HG03060 (cell line): ENCODE measurements around the gene TMEM208.

Experiments
- ATAC-seq: cut with Tn5 transposase; IDR thresholded peaks from one replicate; pipeline ENCODE4 v1.9.1; 2021; ENCODE audit warnings: low read depth, moderate number of reproducible peaks; ENCODE audit not compliant: unreplicated experiment

The TMEM208 gene

DNA sequence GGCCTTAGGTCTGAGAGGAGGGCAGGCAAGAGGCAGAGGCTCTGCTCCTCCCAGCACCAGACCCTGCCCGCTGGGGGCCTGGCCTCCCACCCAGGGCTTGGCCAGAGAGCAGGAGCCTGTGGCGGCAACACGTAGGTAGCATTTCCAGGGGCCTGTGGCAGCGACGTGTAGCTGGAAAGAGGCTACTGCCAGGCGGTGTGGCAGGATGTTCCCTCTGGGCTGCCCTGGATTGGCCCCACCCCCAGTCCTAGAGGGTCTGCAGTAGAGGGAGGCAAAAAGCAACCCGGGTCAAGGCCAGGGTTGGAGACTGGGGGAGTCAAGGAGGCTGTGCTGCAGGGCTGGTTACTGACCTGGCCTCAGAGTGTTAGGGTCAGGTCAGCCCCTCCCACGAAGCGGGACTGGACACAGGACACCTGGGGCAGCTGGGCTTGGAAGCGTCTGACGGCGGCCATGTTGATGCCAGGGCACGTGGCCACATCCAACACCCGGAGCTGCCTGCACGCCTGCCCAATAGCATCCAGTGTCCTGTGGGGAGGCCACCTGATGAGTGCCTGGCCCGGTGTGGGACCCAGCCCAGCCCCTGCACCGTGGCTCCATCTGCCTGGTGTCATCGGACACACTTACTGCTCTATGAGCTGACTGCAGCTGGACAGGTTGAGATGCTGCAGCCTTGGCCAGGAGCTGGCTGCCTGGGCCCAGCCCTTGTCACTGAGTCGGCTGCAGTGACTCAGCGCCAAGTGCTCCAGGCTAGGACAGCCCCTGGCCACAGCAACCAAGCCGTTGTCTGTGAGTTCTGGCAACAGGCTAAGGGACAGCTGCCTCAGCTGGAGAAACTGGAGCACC, 19.5 kb upstream of the TMEM208 start:
- no peak for ATAC-seq

- ATAC-seq = no peak
These were observed 18.6 kb upstream of the TMEM208 start for GRCh38 chr16:67208154-67208896.

DNA sequence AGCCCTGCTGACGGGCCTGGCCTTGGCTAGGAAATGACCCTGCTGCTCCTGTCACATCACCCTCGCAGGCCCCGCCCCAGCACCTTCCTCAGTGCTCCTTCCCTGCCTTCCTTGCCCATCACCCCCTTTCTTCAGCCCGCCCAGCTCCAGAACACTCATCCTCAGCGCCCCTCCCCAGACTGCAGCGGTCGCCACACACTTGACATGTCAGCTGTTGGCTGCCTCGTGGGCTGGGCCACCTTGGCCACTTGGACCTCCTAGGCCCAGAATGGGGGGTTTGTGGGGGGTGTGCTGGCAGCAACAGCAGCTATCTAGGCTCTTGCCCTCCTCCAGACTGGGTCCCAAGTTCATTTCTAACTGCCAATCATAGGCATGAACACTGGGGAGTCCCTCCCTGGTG, 17.4 kb upstream of the TMEM208 start:
- no peak for ATAC-seq

DNA sequence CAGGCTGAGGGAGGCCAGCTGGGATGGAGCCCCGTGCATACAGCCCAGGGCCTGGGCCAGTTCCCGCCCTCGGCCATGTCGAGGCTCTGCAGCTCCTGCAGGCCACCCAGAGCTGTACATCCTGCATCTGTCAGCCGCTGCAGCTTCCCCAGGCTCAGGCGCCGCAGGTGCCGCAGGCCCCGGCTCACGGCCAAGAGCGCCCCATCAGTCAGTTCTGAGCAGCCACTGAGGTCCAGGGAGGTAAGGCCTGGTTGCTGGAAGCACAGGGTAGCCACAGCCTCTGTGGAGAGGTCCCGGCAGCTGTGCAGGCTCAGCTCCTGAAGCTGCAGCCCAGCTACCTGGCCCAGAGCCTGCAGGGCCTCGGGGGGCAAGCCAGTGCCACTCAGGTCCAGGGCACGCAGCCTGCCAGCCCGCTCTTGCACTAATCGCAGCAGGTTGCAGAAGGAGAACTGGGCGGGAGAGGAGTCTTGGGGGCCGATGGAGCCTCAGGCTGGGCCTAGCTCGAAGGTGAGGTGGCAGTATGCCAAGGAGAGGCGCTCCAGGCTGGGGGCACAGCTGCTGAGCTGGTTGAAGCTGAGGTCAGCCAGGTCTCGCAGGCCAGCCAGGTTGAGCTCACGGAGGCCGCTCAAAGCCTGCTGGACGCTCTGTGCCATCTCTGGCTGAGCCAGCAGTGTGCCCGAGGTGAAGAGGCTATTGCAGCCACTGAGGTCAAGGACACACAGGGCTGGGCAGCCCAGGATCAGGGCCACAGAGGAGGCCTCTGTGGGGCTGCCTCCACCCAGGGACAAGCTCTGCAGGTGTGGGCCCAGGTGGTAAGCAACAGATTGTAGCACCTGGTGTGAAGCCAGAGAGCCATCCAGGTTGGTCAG, 16.6 kb upstream of the TMEM208 start:
- no peak for ATAC-seq

- no peak for ATAC-seq
These were observed 15.3 kb upstream of the TMEM208 start for GRCh38 chr16:67211674-67212073.

DNA sequence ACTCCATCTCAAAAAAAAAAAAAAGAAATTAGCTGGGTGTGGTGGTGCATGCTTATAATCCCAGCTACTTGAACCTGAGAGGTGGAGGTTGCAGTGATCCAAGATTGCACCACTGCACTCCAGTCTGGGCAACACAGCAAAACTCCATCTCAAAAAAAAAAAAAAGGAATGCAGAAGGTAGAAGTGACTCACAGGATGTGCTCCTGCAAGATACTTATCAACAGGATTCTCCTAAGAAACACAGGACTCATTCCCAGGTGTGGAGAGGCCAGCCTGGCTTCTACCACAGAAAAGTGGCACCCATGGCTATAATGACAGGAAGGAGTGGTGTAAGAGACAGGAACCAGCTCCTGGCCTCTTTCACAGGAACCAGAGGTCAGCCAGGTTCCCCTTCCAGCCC, 14.2 kb upstream of the TMEM208 start:
- no peak for ATAC-seq

GRCh38 chr16:67213197-67214019, 13.5 kb upstream of the TMEM208 start:
- no peak for ATAC-seq

GRCh38 chr16:67215706-67216105, 11.2 kb upstream of the TMEM208 start:
- ATAC-seq = no peak

DNA sequence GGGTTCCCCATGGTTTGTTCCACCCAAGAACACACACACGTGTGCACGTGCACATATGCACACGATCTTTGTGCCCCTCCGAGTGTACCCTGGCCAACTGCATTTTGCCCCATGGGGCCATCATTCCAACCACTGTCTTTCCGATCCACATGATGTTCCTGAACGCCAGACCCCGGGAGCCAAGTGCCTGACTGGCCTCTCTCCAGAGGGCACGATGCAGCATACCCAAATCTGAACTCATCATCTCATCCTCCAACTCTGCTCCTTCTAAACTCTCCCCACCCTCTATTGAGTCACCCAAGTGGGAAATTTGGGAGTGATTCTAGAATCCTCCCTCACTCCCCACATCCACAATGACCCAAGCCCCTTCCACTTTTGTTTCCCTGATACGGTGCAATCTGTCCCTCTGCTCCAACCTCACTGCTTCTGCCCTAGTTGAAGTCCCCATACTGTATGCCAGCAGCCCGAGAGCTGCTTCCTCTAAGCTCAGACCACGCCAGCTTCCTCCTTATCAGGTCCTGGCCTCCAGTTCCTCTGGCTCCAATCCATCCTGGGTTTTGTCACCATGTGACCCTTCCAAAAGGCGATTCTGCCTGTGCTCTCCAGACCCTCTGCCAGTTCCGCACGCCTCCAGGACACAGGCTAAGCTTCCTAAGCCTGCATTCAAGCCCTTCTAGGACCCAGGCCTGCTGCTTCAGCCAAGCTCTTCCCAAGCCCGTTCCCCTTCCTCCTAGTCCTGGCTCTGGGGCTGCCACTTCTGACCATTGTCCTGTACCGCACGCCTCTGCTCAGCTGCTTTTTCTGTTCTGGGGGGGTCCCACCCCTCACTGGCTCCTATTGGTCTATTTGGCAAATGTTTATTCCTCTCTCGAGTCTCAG, 10.1 kb upstream of the TMEM208 start:
- ATAC-seq = no peak

- ATAC-seq = no peak
These were observed 2.9 kb upstream of the TMEM208 start for GRCh38 chr16:67223992-67224391.

GRCh38 chr16:67226295-67226803, 581 bp upstream of the TMEM208 start:
- no peak for ATAC-seq

DNA sequence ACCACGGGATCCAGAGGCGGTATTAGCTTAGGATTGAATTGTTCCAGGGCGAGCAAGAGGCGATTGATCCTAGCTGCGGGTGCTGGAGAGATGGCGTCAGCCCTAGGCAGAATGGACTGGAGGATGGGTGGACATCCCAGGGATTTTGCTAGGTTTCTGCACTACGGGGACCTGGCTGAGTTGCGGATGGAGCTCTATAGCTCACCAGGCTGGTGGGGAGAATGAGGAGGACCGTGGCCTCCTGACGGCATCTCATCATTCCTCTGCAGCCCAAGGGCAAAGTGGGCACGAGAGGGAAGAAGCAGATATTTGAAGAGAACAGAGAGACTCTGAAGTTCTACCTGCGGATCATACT, 614 bp downstream of the TMEM208 start:
- no peak for ATAC-seq

DNA sequence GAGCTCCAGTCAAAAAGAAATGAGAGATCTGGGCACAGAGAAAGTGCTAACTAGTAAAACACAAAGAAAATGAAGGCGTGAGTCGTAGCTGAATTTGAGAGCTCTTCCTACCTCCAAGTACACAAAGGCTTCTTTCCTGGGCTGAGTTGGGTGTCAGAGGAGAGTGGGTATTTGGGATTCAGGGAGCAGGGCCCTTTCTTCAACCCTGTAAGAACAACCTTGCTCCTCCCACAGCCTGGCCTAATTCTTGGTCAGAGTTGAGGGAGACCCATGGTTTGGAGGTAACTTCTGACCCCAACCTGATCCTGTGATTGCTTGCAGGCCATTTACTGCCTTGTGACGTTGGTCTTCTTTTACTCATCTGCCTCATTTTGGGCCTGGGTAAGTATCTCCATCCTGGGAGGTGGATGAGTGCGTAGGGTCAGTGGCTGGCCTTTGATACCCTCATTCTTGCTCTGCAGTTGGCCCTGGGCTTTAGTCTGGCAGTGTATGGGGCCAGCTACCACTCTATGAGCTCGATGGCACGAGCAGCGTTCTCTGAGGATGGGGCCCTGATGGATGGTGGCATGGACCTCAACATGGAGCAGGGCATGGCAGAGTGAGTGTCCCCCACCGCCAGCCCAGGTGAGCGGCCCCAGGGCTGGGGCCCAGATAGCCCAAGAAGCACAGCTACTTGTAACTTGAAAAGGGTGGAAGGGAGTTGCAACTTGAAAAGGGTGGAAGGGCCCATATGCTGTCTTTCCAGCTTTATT, 1.3 kb downstream of the TMEM208 start:
- ATAC-seq = no peak

DNA sequence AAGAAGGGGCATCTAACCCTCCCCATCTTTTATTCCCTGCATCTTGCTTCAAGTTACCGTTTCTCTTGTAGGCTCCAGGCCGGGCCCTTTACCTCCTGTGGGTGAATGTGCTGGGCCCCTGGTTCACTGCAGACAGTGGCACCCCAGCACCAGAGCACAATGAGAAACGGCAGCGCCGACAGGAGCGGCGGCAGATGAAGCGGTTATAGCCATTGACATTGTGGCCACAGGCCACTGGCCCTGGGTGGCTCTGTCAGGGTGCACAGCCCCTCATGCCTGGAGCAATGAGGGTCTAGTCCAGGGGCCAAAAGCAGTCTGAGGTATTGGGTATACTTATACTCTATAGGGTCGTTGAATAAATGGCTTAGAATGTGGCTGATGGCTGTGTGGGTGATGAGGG, 2.0 kb downstream of the TMEM208 start:
- no peak for ATAC-seq

DNA sequence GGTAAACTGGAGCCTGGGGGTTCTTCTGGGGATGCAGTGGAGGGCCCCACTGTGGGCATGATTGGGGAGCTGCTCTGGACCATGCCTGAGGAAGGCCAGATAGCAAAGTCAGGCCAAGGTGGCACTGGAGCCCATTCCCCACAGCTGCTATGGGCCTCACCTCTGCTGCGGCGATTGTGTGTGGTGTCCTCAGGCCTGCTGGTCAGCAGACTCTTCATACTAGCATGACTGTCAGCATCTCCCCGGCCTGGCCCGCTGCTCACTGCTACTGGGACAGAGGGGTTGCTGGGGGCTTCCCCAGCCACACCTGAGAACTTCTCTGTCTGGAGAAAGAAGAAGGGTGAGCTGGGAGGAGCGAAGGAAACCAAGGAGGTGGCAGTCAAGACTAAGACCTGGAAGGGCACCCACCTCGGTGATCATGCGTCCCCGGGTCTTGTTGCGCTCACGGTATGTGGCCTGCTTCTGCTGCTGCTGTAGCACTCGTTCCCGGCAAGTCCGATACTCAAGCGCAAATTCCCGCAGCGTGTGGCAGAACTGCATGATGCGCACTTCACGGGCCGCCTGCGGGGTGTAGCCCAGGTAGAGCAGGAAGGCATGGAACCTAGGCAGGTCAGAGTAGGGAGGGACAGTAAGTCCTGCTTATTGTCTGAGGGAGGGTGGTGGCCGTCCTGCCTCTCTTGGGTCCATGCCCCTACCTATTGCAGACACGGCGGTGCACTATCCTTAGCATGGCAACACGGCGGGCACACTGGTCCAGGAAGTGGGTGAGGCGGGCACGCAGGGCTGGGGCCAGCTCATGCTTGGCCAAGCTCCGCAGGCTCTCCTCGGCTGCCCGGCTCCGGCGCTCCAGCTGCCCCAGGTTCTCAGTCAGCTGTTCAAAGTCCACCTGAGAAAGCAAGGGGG, 3.2 kb downstream of the TMEM208 start:
- no peak for ATAC-seq

- no peak for ATAC-seq
These were observed 4.1 kb downstream of the TMEM208 start for GRCh38 chr16:67230809-67231660.
